SU-DHL-6 (cell line): ENCODE measurements around the gene KLK5.

Experiments used
- EZH2phosphoT487 ChIP-seq: fragments of 200-600 bp; sonication (generic), shearing (Covaris generic); conservative IDR thresholded peaks from 2 replicates; pipeline ENCODE4 v1.6.1; 2018; ENCODE audit warnings: mild to moderate bottlenecking, antibody characterized with exemption, low read length, moderate library complexity, mixed read lengths
- TF ChIP-seq, protein P1 (sequence below): fragments of 200-600 bp; sonication (generic); IDR thresholded peaks from one replicate; pipeline ENCODE4 v1.5.1; 2017; ENCODE audit warnings: antibody characterized with exemption, mild to moderate bottlenecking, low read length, moderate library complexity; ENCODE audit not compliant: insufficient read depth, poor library complexity, severe bottlenecking

GRCh38 chr19:50897191-50897607, 55.6 kb downstream of the KLK5 start:
- TF ChIP-seq, protein P1, sequence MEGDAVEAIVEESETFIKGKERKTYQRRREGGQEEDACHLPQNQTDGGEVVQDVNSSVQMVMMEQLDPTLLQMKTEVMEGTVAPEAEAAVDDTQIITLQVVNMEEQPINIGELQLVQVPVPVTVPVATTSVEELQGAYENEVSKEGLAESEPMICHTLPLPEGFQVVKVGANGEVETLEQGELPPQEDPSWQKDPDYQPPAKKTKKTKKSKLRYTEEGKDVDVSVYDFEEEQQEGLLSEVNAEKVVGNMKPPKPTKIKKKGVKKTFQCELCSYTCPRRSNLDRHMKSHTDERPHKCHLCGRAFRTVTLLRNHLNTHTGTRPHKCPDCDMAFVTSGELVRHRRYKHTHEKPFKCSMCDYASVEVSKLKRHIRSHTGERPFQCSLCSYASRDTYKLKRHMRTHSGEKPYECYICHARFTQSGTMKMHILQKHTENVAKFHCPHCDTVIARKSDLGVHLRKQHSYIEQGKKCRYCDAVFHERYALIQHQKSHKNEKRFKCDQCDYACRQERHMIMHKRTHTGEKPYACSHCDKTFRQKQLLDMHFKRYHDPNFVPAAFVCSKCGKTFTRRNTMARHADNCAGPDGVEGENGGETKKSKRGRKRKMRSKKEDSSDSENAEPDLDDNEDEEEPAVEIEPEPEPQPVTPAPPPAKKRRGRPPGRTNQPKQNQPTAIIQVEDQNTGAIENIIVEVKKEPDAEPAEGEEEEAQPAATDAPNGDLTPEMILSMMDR = no peak
- no peak for TF ChIP-seq EZH2phosphoT487
